Testis (tissue), 2 donors: Measurements from ENCODE around the gene TNIP3.

Experiments
- POLR2A ChIP-seq: fragments of 450-650 bp; IDR thresholded peaks from one replicate; pipeline ENCODE4 v1.6.1; 2017; ENCODE audit warnings: antibody characterized with exemption, mild to moderate bottlenecking, moderate library complexity
- TF ChIP-seq, protein P1 (sequence below), 3 experiments: fragments of 450-650 bp in 2 of 3; fragments of 200-600 bp in 1 of 3; sonication (generic) in 1 of 3; IDR thresholded peaks; one replicate each; pipeline ENCODE4 v1.5.1; 2016 to 2019; ENCODE audit warnings: antibody characterized with exemption in 3 of 3, mild to moderate bottlenecking in 2 of 3, moderate library complexity in 1 of 3

DNA sequence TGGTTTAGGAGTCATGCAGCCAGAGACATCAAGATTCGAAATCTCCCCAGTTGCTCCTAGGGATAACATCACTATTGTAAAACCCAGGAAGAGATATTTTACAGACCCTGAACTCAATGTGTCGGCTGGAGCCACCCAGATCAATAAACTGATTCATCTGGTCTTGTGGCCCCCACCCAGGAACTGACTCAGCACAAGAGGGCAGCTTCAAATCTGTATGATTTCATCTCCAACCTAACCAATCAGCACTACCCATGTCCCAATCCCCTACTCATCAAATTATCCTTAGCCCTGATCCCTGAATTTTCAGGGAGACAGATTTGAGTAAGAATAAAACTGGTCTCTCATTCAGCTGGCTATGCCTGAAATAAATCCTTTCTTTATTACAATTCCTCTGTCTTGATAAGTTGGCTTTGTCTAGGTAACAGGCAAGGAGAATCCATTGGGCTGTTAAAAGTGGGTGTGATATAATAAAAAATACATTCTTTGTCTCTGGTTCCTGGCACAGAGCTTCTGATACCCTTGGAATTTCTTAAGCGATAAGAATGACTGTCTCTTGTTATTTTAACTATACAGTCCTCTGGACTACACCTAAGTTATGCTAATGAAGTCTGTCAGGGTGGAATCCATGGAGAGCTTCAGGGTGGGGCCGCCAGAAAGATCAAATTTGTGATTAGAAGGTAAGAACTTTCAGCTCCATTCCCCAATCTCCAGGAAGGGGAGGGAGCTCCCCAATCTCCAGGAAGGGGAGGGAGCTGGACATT, 44.3 kb upstream of the TNIP3 start:
- TF ChIP-seq, protein P1, sequence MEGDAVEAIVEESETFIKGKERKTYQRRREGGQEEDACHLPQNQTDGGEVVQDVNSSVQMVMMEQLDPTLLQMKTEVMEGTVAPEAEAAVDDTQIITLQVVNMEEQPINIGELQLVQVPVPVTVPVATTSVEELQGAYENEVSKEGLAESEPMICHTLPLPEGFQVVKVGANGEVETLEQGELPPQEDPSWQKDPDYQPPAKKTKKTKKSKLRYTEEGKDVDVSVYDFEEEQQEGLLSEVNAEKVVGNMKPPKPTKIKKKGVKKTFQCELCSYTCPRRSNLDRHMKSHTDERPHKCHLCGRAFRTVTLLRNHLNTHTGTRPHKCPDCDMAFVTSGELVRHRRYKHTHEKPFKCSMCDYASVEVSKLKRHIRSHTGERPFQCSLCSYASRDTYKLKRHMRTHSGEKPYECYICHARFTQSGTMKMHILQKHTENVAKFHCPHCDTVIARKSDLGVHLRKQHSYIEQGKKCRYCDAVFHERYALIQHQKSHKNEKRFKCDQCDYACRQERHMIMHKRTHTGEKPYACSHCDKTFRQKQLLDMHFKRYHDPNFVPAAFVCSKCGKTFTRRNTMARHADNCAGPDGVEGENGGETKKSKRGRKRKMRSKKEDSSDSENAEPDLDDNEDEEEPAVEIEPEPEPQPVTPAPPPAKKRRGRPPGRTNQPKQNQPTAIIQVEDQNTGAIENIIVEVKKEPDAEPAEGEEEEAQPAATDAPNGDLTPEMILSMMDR (IDR thresholded peaks at IDR 0.05): no peak
- no peak for TF ChIP-seq POLR2A
